IPS DF 4.7 (cell line): ENCODE data around the gene JTB.

Source experiments
- DNase-seq: peaks from one replicate; pipeline ENCODE4 v3.0.0-alpha.2; 2013; ENCODE audit warnings: low spot score; ENCODE audit errors: extremely low read depth

Gene JTB

DNA sequence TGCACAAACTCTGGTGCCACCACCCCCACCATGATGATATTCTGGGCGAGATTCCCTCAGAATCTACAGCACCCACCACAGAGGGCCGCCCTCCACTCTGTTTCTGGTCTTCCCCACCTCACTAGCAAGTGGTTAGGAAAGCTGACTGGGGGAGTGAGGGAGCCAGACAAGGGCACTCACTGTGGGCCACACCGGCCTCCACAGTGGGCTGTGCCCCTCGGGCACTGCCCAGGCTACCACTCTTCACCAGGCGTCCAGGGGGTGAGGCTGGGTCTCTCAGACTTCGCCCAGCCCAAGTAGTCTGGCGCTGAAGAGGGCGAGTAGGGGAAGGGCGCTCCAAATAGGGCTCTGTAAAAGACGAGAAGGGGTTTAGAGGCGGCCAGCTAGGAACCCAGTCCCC, 43.5 kb downstream of the JTB start:
- DNase-seq, result no peak

DNA sequence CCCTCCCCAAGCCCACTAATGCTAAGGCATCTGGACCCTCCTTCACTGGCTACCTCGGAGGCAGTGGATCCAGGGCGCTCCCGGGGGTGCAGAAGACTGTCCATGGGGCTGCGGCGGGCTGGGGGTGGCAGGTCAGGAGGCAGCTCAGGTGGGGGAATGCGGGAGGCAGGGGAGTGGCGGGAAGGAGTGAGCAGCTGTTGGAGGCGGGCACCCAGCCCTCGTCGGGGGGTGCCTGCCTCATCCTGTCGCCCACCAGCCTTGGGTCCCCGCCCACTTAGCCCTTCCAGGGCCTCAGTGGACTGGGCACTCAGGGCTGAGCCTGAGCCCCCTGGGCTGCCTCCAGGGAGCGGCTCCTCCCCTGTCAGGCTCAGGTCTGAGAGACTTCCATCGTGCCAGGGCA, 44.0 kb downstream of the JTB start:
- DNase-seq, result no peak

GRCh38 chr1:153932156-153933131, 45.0 kb downstream of the JTB start:
- no peak for DNase-seq

DNA sequence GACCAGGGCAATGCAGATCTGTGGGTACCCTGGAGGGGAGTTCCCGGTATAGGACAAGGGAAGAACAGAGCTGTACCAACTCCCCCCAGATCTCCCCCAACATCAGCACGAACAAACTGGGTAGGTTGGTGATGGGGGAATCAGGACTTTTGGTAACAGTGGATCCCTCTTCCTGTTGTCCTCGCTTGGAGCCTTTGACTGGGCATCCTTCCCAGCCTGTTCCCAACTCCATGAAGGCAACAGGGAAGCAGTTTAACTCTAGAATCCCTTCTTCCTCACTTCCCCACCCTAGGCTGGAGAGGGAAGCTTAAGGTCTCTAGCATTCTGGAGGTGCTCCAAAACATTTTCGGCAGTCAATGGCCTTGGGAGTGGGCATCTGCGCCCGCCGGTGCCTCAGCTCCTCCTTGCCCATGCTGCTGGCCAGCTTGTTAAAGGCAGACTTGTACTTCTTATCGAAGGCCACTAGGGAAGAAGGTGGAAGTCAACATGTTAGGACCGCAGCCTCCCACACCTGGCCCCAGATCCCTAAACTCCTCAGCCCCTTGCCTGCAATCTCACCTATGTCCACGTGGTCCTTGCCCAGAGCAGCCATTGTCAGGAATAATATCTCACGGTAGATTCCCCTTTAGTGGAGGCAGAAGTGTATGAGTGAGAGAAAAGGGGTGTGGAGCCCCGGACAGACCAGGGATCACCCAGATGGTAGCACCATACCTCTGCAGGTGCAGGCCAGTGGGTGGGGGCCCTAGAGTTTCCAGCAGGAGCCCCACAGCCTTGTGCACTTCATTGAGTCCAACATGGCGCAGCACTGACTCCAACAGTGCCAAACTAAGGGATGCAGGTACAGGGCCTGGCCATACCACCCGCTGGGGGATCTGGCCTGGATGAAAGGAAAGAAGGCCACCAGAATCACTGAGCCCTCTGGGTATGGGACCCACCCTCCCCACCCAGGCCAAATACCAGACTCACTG, 47.2 kb downstream of the JTB start:
- DNase-seq, result no peak

DNA sequence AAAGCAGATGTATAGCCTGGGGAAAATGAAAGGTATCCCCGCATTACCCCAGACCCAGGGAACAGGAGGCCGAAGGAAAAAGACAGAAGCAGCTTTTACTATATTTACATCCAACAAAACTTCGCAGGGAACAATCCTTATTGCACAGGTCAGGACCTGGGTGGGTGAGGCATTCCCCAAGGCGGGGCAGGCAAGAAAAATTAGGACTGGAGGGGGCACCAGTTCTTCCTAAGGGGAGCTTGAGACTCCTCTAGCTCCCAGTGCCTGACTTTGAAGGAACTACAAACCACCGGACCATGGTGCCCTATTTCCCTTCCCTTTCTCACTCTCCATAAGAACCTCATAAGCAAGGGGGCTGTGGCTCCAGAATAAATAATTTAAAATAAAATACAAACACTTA, 48.0 kb downstream of the JTB start:
- DNase-seq, result no peak

GRCh38 chr1:153928791-153929341, 48.6 kb downstream of the JTB start:
- DNase-seq, result no peak

GRCh38 chr1:153928245-153928644, 49.2 kb downstream of the JTB start:
- no peak for DNase-seq

- DNase-seq, result no peak
Measured at GRCh38 chr1:153926405-153926804, 51.1 kb downstream of the JTB start.
